ENCODE results near the gene GPR158.

The GPR158 gene

GRCh38 chr10:25505466-25505865, 330.7 kb downstream of the GPR158 start:
- DNase-seq = no peak

- DNase-seq = no peak
Measured at GRCh38 chr10:25506821-25507335, 332.1 kb downstream of the GPR158 start.

- DNase-seq = no peak
Measured at GRCh38 chr10:25508112-25508815, 333.5 kb downstream of the GPR158 start.

GRCh38 chr10:25509151-25509550, 334.4 kb downstream of the GPR158 start:
- no peak for DNase-seq

GRCh38 chr10:25522294-25522693, 347.5 kb downstream of the GPR158 start:
- DNase-seq = no peak

- no peak for DNase-seq
Measured at GRCh38 chr10:25522946-25523608, 348.3 kb downstream of the GPR158 start.

GRCh38 chr10:25530306-25530705, 355.5 kb downstream of the GPR158 start:
- DNase-seq = no peak

GRCh38 chr10:25531457-25532061, 356.8 kb downstream of the GPR158 start:
- DNase-seq = no peak

- DNase-seq = no peak
Measured at GRCh38 chr10:25532213-25532612, 357.4 kb downstream of the GPR158 start.

- no peak for DNase-seq
Measured at GRCh38 chr10:25536027-25536426, 361.2 kb downstream of the GPR158 start.

GRCh38 chr10:25547382-25547781, 372.6 kb downstream of the GPR158 start:
- no peak for DNase-seq

- no peak for DNase-seq
Measured at GRCh38 chr10:25552283-25552919, 377.6 kb downstream of the GPR158 start.

- no peak for DNase-seq
Measured at GRCh38 chr10:25555865-25556264, 381.1 kb downstream of the GPR158 start.

GRCh38 chr10:25556457-25556856, 381.7 kb downstream of the GPR158 start:
- no peak for DNase-seq

GRCh38 chr10:25557136-25557535, 382.3 kb downstream of the GPR158 start:
- no peak for DNase-seq

GRCh38 chr10:25561758-25562157, 387.0 kb downstream of the GPR158 start:
- DNase-seq = no peak

GRCh38 chr10:25562547-25562946, 387.7 kb downstream of the GPR158 start:
- DNase-seq = no peak

- DNase-seq = no peak
Measured at GRCh38 chr10:25564351-25564750, 389.6 kb downstream of the GPR158 start.

GRCh38 chr10:25565570-25565969, 390.8 kb downstream of the GPR158 start:
- no peak for DNase-seq

- no peak for DNase-seq
Measured at GRCh38 chr10:25573316-25573715, 398.5 kb downstream of the GPR158 start.

- no peak for DNase-seq
Measured at GRCh38 chr10:25575343-25575742, 400.5 kb downstream of the GPR158 start.

GRCh38 chr10:25578061-25578460, 403.3 kb downstream of the GPR158 start:
- DNase-seq = no peak

- no peak for DNase-seq
Measured at GRCh38 chr10:25582961-25583360, 408.2 kb downstream of the GPR158 start.

GRCh38 chr10:25600651-25601050, 425.9 kb downstream of the GPR158 start:
- DNase-seq = no peak

All from kidney glomerular epithelial cell (primary cell).